PC-3 (cell line): ENCODE results near the gene RING1.

Experiments used
- CTCF ChIP-seq: fragments of 300-600 bp; sonication (generic); conservative IDR thresholded peaks from 2 replicates; pipeline ENCODE4 v1.5.1; 2017; ENCODE audit warnings: antibody characterized with exemption, low read depth, mild to moderate bottlenecking, low read length
- EZH2 ChIP-seq: fragments of 300-600 bp; sonication (generic); IDR thresholded peaks from one replicate; pipeline ENCODE4 v1.6.1; 2017; ENCODE audit warnings: antibody characterized with exemption, mild to moderate bottlenecking, low read length; ENCODE audit not compliant: unreplicated experiment
- EZH2phosphoT487 ChIP-seq: fragments of 300-600 bp; sonication (generic); IDR thresholded peaks from 2 replicates; pipeline ENCODE4 v1.6.1; 2018; ENCODE audit warnings: mild to moderate bottlenecking, antibody characterized with exemption, low read length, borderline replicate concordance

GRCh38 chr6:33192105-33192646, 16.1 kb upstream of the RING1 start, which contains the start of gene COL11A2:
- TF ChIP-seq CTCF, result no peak
- no peak for TF ChIP-seq EZH2phosphoT487
- TF ChIP-seq EZH2, result no peak
